GM19193 (cell line): ENCODE data around the gene IDH3G.

Experiments
- POLR2A ChIP-seq: IDR thresholded peaks from 4 replicates; pipeline ENCODE4 v1.6.1; 2011; ENCODE audit not compliant: insufficient read depth, insufficient read length; ENCODE audit errors: extremely low read depth

The IDH3G gene

GRCh38 chrX:153801669-153802068 is 7.5 kb upstream of the IDH3G start:
- TF ChIP-seq POLR2A = no peak

GRCh38 chrX:153800746-153801145 is 6.6 kb upstream of the IDH3G start:
- no peak for TF ChIP-seq POLR2A

- no peak for TF ChIP-seq POLR2A
These were observed 6.1 kb upstream of the IDH3G start for GRCh38 chrX:153800177-153800722.

- TF ChIP-seq POLR2A = no peak
These were observed 5.2 kb upstream of the IDH3G start for GRCh38 chrX:153799326-153799725.

GRCh38 chrX:153797415-153798015 is 3.3 kb upstream of the IDH3G start:
- TF ChIP-seq POLR2A = no peak

- no peak for TF ChIP-seq POLR2A
These were observed 982 bp upstream of the IDH3G start for GRCh38 chrX:153794897-153795816.

GRCh38 chrX:153793291-153793690 is 884 bp downstream of the IDH3G start:
- TF ChIP-seq POLR2A = no peak

- TF ChIP-seq POLR2A = no peak
These were observed 1.8 kb downstream of the IDH3G start for GRCh38 chrX:153792368-153792767.

- no peak for TF ChIP-seq POLR2A
These were observed 2.9 kb downstream of the IDH3G start for GRCh38 chrX:153791104-153791852.

GRCh38 chrX:153789654-153790053 is 4.5 kb downstream of the IDH3G start:
- TF ChIP-seq POLR2A = no peak

- TF ChIP-seq POLR2A = no peak
These were observed 7.5 kb downstream of the IDH3G start for GRCh38 chrX:153786669-153787068.

GRCh38 chrX:153784325-153784967 is 9.7 kb downstream of the IDH3G start:
- TF ChIP-seq POLR2A = no peak

GRCh38 chrX:153783378-153784013 is 10.7 kb downstream of the IDH3G start:
- TF ChIP-seq POLR2A = no peak

GRCh38 chrX:153782871-153783270 is 11.3 kb downstream of the IDH3G start:
- TF ChIP-seq POLR2A = no peak
